ENCODE results near the gene CCNQ.

DNA sequence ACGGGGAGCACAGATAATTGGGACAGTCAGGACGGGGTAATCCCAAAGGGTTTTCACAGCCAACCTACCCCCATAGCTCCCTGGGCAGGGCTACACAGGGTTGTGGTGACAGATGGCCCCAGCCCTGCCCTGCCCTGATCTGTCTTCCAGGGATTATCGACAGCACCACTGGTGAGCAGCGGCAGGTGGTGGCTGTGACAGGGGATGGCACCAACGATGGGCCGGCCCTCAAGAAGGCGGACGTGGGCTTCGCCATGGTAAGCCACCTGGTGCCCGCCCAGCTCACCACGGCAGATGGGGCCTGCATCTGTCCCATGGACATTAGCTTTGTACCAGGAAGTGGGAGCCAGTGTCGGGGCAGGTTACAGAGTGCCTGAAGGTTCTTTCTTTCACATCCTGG is 42.2 kb downstream of the CCNQ start:
- TF ChIP-seq, protein P1, sequence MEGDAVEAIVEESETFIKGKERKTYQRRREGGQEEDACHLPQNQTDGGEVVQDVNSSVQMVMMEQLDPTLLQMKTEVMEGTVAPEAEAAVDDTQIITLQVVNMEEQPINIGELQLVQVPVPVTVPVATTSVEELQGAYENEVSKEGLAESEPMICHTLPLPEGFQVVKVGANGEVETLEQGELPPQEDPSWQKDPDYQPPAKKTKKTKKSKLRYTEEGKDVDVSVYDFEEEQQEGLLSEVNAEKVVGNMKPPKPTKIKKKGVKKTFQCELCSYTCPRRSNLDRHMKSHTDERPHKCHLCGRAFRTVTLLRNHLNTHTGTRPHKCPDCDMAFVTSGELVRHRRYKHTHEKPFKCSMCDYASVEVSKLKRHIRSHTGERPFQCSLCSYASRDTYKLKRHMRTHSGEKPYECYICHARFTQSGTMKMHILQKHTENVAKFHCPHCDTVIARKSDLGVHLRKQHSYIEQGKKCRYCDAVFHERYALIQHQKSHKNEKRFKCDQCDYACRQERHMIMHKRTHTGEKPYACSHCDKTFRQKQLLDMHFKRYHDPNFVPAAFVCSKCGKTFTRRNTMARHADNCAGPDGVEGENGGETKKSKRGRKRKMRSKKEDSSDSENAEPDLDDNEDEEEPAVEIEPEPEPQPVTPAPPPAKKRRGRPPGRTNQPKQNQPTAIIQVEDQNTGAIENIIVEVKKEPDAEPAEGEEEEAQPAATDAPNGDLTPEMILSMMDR (IDR thresholded peaks at IDR 0.05 in 2 of 3, conservative IDR thresholded peaks at IDR 0.05 in 1 of 3; ENCODE audit: control insufficient read depth in 2 of 3, extremely low read depth in 1 of 3, insufficient read depth in 1 of 3, low read depth in 3 of 3, low read length in 3 of 3): no peak
- TF ChIP-seq ZNF384 (IDR thresholded peaks at IDR 0.05; ENCODE audit: borderline replicate concordance, low read depth, low read length): no peak
- no peak for TF ChIP-seq CBX3 (IDR thresholded peaks at IDR 0.05; ENCODE audit: borderline replicate concordance, low read depth)
- no peak for TF ChIP-seq CEBPB (IDR thresholded peaks at IDR 0.05; ENCODE audit: borderline replicate concordance in 1 of 2, low read depth in 2 of 2, low read length in 2 of 2)
- TF ChIP-seq, protein P2, sequence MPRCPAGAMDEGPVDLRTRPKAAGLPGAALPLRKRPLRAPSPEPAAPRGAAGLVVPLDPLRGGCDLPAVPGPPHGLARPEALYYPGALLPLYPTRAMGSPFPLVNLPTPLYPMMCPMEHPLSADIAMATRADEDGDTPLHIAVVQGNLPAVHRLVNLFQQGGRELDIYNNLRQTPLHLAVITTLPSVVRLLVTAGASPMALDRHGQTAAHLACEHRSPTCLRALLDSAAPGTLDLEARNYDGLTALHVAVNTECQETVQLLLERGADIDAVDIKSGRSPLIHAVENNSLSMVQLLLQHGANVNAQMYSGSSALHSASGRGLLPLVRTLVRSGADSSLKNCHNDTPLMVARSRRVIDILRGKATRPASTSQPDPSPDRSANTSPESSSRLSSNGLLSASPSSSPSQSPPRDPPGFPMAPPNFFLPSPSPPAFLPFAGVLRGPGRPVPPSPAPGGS (IDR thresholded peaks at IDR 0.05; ENCODE audit: borderline replicate concordance, insufficient read depth, low read depth, low read length, poor library complexity, severe bottlenecking): no peak
- TF ChIP-seq FOXM1 (IDR thresholded peaks at IDR 0.05; ENCODE audit: low read depth, low read length): no peak
- TF ChIP-seq BHLHE40 (IDR thresholded peaks at IDR 0.05; ENCODE audit: borderline replicate concordance in 1 of 2, low read depth in 2 of 2, low read length in 1 of 2): no peak
- no peak for TF ChIP-seq ESRRA (IDR thresholded peaks at IDR 0.05; ENCODE audit: low read length)
- TF ChIP-seq MXI1 (IDR thresholded peaks at IDR 0.05; ENCODE audit: low read depth, low read length): no peak

Data from GM12878 (cell line).